ENCODE data around the gene MRPL1. TPM values are rescaled to one million over a fixed set of nuclear protein-coding genes. Genes with fewer than 3 reads are reported as not detected.

Gene MRPL1
- total and polyA plus RNA-seq, 9 of the 15 experiments (the other 6 are each of a cell fraction or from before 2014, with no cell fraction given), result 38.4 to 75.7 (median 63.7) TPM

DNA sequence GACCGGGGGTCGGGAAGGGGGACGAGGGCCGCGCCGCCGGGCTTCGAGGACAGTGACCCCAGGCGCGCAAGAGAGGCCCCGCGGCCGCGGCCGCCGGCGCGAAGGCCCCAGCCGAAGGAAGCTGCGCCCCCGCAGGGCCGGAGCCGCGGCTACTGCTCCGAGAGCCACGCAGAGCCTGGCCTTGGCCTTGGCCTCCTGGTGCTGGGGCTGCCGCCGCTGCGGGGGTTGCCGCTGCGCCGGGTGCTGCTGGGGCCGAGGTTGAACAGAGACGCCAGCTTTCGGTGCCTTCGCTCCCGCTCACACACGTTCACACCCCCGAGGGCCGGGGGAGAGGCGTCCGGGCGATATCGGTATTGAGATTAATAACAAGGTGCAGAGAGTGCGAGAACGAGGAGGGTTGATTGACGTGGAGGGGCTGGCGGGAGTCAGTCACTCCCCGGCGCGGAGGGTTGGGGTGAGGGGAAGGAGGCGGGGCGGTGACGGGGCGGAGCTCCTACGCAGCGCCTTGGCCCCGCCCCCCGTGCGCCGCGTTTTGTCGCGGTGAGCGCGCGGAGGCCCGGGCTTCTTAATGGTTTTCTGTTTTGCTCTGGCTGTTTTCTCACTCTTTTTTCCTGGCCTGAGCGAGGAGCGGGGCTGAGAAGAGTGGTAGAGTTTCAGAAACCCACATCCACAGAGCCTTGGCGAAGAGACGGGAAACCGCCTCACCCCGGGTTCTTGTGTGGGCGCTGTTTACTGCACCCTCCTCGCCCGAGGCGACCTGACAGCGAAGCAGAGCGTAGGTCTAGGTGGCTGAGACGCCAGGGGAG lies 42.6 kb upstream of the MRPL1 start (continued):
- TF ChIP-seq, protein P1, sequence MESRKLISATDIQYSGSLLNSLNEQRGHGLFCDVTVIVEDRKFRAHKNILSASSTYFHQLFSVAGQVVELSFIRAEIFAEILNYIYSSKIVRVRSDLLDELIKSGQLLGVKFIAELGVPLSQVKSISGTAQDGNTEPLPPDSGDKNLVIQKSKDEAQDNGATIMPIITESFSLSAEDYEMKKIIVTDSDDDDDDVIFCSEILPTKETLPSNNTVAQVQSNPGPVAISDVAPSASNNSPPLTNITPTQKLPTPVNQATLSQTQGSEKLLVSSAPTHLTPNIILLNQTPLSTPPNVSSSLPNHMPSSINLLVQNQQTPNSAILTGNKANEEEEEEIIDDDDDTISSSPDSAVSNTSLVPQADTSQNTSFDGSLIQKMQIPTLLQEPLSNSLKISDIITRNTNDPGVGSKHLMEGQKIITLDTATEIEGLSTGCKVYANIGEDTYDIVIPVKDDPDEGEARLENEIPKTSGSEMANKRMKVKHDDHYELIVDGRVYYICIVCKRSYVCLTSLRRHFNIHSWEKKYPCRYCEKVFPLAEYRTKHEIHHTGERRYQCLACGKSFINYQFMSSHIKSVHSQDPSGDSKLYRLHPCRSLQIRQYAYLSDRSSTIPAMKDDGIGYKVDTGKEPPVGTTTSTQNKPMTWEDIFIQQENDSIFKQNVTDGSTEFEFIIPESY (CRISPR knock-in tag; IDR thresholded peaks at IDR 0.05), result 0 out of 2 replicates have a peak, but pooled peaks have one; percentile 10
- peak; percentile 84 for TF ChIP-seq TAF1 (IDR thresholded peaks at IDR 0.05; ENCODE audit: control insufficient read depth, extremely low read depth, insufficient read depth, low read length, severe bottlenecking)
- peak; percentile 93 for TF ChIP-seq POLR2A (conservative IDR thresholded peaks at IDR 0.05)
- TF ChIP-seq, protein P2, sequence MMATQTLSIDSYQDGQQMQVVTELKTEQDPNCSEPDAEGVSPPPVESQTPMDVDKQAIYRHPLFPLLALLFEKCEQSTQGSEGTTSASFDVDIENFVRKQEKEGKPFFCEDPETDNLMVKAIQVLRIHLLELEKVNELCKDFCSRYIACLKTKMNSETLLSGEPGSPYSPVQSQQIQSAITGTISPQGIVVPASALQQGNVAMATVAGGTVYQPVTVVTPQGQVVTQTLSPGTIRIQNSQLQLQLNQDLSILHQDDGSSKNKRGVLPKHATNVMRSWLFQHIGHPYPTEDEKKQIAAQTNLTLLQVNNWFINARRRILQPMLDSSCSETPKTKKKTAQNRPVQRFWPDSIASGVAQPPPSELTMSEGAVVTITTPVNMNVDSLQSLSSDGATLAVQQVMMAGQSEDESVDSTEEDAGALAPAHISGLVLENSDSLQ (IDR thresholded peaks at IDR 0.05), result peak; percentile 98
- no peak; the same call in 1 of the 2 replicates for TF ChIP-seq TEAD4 (IDR thresholded peaks at IDR 0.05; ENCODE audit: low read length)
- peak; percentile 61; the same call in 1 of the 2 replicates for TF ChIP-seq TEAD4 (CRISPR knock-in tag; IDR thresholded peaks at IDR 0.05; ENCODE audit: borderline replicate concordance)
- TF ChIP-seq, protein P3, sequence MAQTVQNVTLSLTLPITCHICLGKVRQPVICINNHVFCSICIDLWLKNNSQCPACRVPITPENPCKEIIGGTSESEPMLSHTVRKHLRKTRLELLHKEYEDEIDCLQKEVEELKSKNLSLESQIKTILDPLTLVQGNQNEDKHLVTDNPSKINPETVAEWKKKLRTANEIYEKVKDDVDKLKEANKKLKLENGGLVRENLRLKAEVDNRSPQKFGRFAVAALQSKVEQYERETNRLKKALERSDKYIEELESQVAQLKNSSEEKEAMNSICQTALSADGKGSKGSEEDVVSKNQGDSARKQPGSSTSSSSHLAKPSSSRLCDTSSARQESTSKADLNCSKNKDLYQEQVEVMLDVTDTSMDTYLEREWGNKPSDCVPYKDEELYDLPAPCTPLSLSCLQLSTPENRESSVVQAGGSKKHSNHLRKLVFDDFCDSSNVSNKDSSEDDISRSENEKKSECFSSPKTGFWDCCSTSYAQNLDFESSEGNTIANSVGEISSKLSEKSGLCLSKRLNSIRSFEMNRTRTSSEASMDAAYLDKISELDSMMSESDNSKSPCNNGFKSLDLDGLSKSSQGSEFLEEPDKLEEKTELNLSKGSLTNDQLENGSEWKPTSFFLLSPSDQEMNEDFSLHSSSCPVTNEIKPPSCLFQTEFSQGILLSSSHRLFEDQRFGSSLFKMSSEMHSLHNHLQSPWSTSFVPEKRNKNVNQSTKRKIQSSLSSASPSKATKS (CRISPR knock-in tag; IDR thresholded peaks at IDR 0.05), result no peak
- peak; percentile 92 for TF ChIP-seq RBFOX2 (IDR thresholded peaks at IDR 0.05; ENCODE audit: low read depth, low read length)
- TF ChIP-seq PHF20 (IDR thresholded peaks at IDR 0.05; ENCODE audit: partially characterized antibody), result no peak
- TF ChIP-seq NCOA4 (IDR thresholded peaks at IDR 0.05; ENCODE audit: partially characterized antibody), result no peak
- TF ChIP-seq GABPA (tag; conservative IDR thresholded peaks at IDR 0.05; ENCODE audit: low read depth), result peak; percentile 42; the same call in 1 of the 2 replicates
- TF ChIP-seq, protein P4, sequence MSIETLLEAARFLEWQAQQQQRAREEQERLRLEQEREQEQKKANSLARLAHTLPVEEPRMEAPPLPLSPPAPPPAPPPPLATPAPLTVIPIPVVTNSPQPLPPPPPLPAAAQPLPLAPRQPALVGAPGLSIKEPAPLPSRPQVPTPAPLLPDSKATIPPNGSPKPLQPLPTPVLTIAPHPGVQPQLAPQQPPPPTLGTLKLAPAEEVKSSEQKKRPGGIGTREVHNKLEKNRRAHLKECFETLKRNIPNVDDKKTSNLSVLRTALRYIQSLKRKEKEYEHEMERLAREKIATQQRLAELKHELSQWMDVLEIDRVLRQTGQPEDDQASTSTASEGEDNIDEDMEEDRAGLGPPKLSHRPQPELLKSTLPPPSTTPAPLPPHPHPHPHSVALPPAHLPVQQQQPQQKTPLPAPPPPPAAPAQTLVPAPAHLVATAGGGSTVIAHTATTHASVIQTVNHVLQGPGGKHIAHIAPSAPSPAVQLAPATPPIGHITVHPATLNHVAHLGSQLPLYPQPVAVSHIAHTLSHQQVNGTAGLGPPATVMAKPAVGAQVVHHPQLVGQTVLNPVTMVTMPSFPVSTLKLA (conservative IDR thresholded peaks at IDR 0.05), result peak; percentile 63 to 78
- TF ChIP-seq STAG1 (CRISPR knock-in tag; IDR thresholded peaks at IDR 0.05; ENCODE audit: borderline replicate concordance), result no peak
- TF ChIP-seq, protein P5, sequence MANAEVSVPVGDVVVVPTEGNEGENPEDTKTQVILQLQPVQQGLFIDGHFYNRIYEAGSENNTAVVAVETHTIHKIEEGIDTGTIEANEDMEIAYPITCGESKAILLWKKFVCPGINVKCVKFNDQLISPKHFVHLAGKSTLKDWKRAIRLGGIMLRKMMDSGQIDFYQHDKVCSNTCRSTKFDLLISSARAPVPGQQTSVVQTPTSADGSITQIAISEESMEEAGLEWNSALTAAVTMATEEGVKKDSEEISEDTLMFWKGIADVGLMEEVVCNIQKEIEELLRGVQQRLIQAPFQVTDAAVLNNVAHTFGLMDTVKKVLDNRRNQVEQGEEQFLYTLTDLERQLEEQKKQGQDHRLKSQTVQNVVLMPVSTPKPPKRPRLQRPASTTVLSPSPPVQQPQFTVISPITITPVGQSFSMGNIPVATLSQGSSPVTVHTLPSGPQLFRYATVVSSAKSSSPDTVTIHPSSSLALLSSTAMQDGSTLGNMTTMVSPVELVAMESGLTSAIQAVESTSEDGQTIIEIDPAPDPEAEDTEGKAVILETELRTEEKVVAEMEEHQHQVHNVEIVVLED (CRISPR knock-in tag; IDR thresholded peaks at IDR 0.05), result peak; percentile 56; the same call in 1 of the 2 replicates
- TF ChIP-seq EGR1 (conservative IDR thresholded peaks at IDR 0.05), result peak; percentile 75
- TF ChIP-seq CREM (IDR thresholded peaks at IDR 0.05; ENCODE audit: low read depth), result peak; percentile 80
- TF ChIP-seq SMAD4 (CRISPR knock-in tag; conservative IDR thresholded peaks at IDR 0.05), result peak; percentile 46

All from K562 (cell line).